Ammon's horn (tissue), 1 donor: ENCODE data around the gene PMM1.

Experiments used
- DNase-seq: peaks from one replicate; pipeline ENCODE4 v3.0.0-alpha.2; 2016; ENCODE audit warnings: low spot score

Gene PMM1

GRCh38 chr22:41537203-41537602 lies 52.4 kb downstream of the PMM1 start:
- no peak for DNase-seq

GRCh38 chr22:41535244-41535643 lies 54.4 kb downstream of the PMM1 start:
- no peak for DNase-seq

- no peak for DNase-seq
Measured at GRCh38 chr22:41534219-41534618, 55.4 kb downstream of the PMM1 start.

DNA sequence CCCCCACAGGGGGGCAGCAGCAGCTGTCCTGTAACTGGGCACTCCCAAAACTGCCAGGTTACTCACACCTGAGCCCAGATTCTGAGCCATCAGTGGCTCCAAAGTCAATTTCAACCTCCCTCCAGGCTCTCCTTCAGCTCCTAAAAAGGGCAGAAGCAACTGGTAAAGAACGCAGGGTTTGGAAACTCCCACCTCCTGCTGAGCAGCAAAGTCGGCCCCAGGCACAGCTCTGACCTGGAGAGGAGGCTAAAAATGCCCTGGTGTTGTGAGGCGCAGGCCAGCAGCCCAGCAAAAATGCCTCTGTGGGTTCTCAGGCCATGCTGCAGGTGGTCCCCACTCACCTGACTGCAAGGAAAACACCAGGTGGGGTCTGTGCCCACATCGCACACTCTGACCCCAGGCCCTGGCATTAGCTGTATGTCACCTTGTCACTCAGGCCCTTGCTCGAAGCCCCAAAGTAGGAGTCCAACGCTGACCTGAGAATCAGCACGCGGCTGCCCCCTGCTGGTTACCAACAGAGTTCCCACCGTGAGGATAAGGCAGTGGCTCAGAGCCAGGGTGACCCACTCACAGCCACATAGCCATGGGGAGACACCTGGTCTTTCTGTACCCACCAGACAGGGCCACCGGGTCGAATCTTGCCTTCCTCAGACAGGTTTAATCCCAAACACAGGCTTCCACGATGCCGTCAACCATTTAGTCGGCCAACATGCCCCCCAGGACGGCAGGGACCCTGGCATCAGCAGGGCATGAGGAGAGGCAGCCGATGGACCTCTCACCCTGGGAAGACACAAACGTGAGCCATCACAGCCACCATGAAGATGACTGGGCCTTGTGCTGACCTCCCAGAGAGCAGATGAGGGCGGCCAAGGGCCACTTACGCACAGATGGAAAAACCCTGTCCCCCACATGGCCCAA lies 56.5 kb downstream of the PMM1 start:
- peak; percentile 79 for DNase-seq

- no peak for DNase-seq
Measured at GRCh38 chr22:41531715-41532477, 57.7 kb downstream of the PMM1 start.

GRCh38 chr22:41530890-41531714 lies 58.5 kb downstream of the PMM1 start:
- no peak for DNase-seq

DNA sequence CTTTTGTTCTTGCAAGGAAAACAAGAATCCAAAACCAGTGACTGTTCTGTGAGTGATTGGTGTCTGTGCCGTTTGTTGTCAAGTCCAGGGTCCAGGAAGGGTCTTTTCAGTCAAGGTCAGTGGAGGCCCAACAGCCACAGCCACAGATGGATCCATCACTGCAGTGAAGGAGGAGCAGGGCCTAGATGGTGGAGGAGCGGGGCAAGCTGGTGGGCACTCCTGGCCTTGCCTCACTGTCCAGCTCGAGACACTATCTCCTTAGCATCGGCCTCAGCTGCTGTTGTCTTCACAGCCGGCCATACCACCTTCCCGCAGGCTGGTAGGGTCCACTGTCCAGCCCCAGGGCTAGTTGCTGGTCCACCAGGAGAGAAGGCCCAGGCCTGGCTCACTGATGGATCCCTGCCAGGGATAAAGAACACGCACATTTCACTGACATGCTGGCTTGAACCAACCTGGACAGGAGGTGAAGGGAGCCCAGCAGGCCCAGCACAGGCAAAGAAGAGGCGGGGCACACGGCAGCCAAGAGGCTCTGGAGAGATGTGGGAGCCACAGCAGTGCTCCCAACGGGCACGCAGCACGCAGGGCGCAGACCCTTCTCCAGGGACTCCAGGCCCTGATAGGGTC lies 60.6 kb downstream of the PMM1 start:
- DNase-seq: no peak

- no peak for DNase-seq
Measured at GRCh38 chr22:41528132-41528766, 61.4 kb downstream of the PMM1 start.
